ENCODE measurements around the gene PGLYRP2.

The PGLYRP2 gene

DNA sequence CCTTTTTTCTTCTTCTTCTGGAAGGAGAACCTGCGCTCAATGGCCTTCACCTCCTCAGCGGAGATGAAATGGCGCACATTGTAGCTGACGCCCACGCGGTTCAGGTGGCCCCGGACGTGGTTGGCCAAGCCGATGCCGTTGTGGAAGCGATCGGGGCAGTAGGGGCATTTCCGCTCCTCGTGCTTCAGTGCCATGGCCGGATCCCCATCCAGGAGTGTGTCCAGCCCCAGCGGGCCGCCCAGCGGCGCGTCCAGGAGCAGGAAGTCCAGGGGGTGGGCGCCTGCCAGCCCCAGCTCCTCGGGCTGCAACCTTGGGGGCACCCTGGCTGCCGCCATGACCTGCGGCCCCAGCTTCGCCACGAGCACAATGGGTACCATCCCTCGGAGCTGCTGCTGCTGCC is 40.7 kb downstream of the PGLYRP2 start:
- DNase-seq, result no peak

GRCh38 chr19:15438124-15438496 is 41.2 kb downstream of the PGLYRP2 start:
- DNase-seq, result no peak

DNA sequence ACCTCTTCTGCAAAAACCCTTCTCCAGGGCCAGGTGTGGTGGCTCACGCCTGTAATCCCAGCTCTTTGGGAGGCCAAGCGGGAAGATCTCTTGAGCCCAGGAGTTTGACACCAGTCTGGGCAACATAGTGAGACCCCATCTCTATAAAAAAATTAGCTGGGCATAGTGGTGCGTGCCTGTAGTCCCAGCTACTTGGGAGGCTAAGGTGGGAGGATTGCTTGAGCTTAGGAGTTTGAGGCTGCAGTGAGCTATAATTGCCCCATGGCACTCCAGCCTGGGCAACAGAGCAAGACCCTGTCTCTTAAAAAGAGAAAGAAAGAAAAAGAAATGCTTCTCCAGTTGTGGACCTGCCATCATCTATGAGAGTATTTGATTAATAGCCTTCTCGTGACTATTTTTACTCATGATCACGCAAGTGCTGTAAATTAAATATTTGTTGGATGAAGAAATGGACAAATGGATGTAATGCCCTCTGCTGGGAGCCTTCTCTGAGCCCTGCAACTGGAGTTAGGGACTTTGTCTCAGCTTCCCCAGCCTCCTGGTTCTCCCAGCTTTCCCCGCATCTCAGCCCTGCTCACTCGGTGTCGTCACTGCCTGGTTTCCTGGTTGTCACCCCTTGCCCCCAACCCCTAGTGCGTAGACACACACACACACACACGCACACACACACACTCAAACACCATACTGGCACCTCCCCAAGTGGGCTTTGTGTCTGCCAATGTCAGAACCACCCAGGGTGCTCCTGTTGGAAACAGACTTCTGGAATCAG is 41.8 kb downstream of the PGLYRP2 start:
- DNase-seq, result no peak

DNA sequence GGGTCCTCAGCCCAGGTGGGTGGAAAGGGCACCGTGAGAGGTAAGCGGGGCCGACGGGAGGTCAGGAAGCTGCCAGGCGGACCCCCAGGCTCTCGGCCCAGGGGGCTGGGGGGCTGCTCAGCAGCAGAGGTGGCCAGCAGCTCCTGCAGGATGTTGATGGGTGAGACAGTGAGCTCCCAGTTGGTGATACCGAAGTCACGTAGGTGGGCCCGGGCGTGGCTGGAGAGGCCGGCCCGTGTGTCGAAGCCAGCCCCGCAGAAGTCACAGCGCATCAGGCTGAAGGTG is 42.5 kb downstream of the PGLYRP2 start:
- DNase-seq, result no peak

DNA sequence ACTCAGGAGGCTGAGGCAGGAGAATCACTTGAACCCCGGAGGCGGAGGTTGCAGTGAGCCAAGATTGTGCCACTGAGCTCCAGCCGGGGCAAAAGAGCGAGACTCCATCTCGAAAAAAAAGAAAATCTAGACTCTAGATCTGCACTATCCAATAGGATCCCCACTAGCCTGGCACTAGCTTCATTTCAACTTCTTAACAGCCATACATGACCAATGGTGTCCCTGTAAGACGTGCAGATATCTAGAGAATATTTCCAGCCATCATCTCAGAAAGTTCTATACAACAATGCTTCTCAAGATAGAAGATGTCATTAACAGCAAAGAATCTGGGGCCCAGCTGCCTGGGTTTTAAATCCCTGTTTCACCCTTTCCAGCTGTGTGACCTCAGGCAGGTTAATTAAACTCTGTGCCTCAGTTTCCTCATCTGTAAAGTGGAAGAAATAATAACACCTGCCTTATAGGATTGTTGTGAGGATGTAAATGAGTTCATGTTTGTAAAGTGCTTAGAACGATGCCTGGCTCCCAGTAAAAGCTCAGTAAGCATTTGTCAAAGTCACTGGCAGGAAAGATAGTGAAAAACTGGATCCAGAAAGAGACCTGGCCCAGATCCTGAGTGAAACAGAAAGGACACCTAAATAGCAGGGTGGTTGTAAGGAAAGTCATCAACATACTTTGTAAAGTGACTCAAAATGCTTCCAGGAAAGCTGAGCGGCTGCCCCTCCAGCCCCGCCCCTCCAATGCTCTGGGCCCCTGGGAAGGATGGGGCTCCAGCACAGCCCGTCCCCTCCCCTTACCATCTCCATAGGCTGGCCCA is 43.1 kb downstream of the PGLYRP2 start:
- no peak for DNase-seq

GRCh38 chr19:15433519-15434069 is 45.7 kb downstream of the PGLYRP2 start:
- DNase-seq, result no peak

DNA sequence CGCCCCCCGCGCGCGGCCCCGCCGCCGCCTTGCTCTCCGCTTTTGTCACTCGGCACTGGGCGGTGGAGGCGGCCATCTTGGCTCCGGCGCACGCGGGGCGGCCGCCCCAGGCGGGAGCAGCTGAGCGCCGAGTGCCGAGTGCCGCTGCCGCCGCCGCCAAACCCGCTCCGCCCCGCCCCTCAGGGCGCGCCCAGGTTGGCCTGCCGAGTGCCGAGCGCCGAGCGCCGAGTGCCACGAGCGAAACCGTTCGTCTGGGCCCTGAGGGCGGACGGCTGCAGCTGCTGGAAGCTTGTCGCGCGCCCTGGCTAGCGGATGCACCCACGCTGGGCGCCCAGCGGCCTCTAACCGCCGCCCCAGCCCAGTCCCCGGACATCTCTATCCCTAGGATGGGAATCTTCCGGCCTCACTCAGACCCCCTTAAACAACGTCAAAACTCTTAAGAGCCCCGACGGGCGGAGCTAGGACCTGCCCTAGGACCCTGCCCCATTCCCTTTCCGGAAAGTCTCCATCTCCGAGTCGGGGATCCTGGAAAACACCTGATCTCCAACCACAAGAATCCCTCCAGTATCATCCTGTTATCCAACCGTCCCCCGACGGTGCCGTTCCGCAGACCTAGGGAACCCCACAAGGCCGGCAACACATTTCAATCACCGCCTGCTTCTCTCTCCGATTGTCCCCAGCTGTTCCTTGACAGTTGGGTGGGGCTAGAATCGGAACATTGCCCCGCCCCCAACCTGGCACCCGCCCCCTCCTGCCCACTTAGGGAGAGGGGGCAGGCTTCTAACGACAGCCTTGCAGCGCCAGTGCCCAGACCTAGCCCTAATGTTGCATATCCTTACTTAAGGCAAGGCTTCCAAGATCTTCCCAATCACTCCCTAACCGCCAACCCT is 46.4 kb downstream of the PGLYRP2 start:
- peak; percentile 81 to 91 (median 87) for DNase-seq

- no peak for DNase-seq
These were observed 47.2 kb downstream of the PGLYRP2 start for GRCh38 chr19:15432018-15432494.

DNA sequence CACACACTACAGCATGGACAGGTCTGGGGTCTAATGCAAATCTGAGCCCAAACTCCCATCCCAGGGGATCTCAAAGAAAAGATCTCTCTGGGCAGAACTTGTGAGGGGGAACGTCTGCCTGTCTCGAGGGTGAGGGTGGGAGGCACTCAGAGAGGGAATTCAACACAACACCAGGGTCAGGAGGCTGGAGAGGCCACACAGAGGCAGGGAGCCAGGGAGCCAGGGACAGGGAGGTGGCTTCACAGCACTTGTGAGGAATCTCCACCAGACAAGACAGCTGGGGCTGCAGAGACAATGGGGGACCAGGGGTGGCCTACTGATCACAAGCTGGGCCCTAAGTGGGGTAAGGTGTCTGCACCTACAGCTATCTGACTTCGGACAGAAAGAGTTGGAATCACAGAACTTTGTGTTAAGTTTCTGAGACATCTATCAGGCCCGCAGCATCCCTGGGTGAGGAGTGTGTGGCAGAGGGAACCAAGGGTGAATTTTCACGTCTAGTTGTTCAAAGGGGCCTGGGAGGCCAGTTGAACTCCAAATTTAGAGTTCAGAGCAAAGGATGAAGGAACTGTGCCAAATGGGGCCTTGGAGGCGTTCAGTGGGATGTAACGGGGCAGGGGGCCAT is 47.8 kb downstream of the PGLYRP2 start:
- DNase-seq, result no peak

- DNase-seq, result no peak
These were observed 48.7 kb downstream of the PGLYRP2 start for GRCh38 chr19:15430526-15431120.

DNA sequence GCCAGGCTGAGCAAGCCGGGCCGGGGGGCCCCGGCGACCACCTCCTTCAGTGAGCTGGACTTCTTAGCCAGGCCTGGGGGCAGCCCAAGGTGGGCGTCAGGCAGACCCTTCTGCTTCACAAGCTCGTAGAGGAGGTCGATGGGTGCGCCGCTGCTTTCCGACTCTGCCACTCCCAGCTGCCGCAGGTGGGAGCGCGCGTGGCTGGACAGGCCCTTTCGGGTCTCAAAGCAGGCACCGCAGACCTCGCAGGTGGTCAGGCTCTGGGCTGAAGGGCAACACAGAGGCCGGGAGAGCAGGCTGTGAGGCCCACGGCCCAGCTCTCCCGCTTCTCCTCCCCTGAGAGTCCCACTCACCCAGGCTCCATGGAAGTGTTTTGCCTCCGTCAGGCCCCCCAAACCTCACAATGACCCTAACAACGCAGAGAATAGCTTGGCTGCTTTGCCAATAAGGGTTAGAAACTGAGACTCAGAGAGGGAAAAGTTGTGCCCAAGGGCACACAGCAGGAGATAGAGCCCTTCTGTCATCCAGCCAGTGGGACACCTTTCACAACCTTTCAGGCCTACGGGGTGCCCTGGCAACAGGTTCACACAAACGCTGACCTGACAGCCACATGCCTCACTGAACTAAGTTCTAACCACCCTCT is 49.4 kb downstream of the PGLYRP2 start:
- DNase-seq, result no peak

- DNase-seq, result no peak
These were observed 50.1 kb downstream of the PGLYRP2 start for GRCh38 chr19:15428956-15429824.

GRCh38 chr19:15427991-15428471 is 51.3 kb downstream of the PGLYRP2 start:
- DNase-seq, result no peak

- no peak for DNase-seq
These were observed 52.0 kb downstream of the PGLYRP2 start for GRCh38 chr19:15427350-15427700.

DNA sequence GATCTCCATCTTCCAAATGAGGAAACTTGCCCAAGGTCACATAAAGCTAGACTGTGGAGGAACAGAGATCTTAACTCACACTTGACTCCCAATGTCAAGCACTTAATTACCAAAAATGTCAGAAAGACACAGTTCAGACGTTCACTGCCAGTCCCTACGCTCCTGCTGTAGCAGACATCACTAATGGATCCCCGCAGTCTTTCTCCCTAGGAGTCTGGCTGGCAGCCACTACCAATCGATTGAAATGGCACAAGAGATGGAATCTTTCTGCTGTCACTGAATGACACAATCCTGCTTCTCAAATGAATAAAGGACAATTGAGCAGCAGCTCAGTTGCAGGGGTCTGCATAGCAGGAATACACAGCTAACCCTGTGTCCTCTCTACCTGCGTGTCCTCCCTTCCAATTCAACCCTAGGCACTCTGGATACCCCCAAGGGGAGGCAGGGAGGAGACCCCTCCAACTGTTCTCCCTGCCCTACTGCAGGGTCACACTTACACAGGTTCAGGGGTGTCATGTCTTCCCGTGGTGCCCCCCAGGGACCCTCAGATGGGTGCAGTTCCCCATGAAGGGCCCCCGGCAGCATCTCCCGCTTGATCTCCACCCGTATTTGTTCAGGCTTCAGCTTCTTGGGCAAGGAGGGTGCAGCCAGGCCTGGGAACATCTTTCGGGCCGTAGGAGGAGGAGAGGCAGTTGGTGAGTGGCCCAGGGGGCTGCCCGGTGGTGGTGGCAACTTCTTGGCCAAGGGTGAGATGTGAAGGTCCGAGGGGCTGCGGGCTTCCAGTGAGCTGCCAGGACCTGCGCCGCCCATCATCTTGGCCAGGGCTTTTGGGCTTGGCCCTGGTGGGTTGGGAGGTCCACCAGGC is 52.6 kb downstream of the PGLYRP2 start:
- no peak for DNase-seq

DNA sequence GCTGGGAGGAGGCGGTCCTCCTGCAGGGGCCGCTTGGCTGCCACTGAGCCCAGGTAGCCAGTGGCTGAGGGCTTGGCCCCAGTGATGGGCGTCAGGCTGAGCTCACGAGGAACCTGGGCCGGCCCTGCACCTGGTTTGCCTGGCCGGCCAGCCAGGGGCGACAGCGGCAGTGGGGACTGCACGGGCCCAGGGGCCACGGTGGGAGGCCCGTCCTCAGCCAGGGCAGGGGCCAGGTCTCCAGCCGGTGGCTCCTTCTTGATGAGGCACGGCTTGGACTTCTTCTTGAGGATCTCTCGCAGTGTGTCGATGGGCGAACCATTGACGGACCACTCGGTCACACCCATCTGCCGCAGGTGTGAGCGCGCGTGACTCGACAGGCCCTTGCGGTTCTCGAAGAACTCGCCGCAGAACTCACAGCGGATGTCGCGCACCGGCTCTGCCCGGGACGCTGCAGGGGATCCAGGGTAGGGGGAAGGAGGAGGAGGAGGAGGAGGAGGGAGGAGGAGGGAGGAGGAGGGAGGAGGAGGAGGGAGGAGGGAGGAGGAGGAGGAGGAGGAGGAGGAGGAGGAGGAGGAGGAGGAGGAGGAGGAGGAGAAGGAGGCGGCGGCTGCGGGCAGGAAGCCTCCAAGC is 53.9 kb downstream of the PGLYRP2 start:
- DNase-seq, result no peak

- DNase-seq, result no peak
These were observed 54.5 kb downstream of the PGLYRP2 start for GRCh38 chr19:15424692-15425272.

GRCh38 chr19:15424121-15424520 is 55.2 kb downstream of the PGLYRP2 start:
- no peak for DNase-seq

- DNase-seq, result no peak
These were observed 56.2 kb downstream of the PGLYRP2 start for GRCh38 chr19:15423130-15423529.
